Measurements from ENCODE around the gene HIVEP2. TPM values are rescaled to one million over a fixed set of nuclear protein-coding genes. Genes with fewer than 3 reads are reported as not detected.

The HIVEP2 gene
- total and polyA plus RNA-seq, 2 donors (not counting 3 experiments of a cell fraction or from before 2014, with no cell fraction given) = 1.3 to 4.7 TPM

GRCh38 chr6:142870787-142871415 is 74.1 kb downstream of the HIVEP2 start:
- no peak overlapping the region for H3K27ac ChIP-seq (ENCODE audit: insufficient read depth, low read depth, low read length)
- H3K36me3 ChIP-seq (ENCODE audit: control insufficient read depth in 2 of 2, extremely low read depth in 1 of 2, insufficient read depth in 2 of 2, low read length in 2 of 2) = no peaks in the 10 kb centered on the region
- BruUV-seq (replicated peaks) = no TSS peak
- intact Hi-C loops (cut with micrococcal nuclease) (loop anchor here (5.0 kb wide), 1 partner anchor 124 kb away; no protein-coding TSS in a partner anchor), dilution Hi-C loops (cut with MboI; ENCODE audit: extremely low pct_ligation_motif_present, low sequenced_read_pairs) (no loop called here)
- peaks cover 2% of the 10 kb centered on the region for H3K9me1 ChIP-seq (replicated peaks; ENCODE audit: control insufficient read depth, extremely low read depth, insufficient read depth, low read length)
- TF ChIP-seq, protein P1, sequence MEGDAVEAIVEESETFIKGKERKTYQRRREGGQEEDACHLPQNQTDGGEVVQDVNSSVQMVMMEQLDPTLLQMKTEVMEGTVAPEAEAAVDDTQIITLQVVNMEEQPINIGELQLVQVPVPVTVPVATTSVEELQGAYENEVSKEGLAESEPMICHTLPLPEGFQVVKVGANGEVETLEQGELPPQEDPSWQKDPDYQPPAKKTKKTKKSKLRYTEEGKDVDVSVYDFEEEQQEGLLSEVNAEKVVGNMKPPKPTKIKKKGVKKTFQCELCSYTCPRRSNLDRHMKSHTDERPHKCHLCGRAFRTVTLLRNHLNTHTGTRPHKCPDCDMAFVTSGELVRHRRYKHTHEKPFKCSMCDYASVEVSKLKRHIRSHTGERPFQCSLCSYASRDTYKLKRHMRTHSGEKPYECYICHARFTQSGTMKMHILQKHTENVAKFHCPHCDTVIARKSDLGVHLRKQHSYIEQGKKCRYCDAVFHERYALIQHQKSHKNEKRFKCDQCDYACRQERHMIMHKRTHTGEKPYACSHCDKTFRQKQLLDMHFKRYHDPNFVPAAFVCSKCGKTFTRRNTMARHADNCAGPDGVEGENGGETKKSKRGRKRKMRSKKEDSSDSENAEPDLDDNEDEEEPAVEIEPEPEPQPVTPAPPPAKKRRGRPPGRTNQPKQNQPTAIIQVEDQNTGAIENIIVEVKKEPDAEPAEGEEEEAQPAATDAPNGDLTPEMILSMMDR (IDR thresholded peaks at IDR 0.05; ENCODE audit: extremely low read depth in 1 of 2, insufficient read depth in 1 of 2, low read depth in 1 of 2, low read length in 2 of 2) = no peak
- TF ChIP-seq MAX (IDR thresholded peaks at IDR 0.05; ENCODE audit: insufficient read depth, insufficient read length) (no peak), POLR2A (IDR thresholded peaks at IDR 0.05; ENCODE audit: low read depth, low read length) (no peak), MYC (IDR thresholded peaks at IDR 0.05; ENCODE audit: low read depth, low read length) (no peak), GATA2 (IDR thresholded peaks at IDR 0.05; ENCODE audit: insufficient read depth, insufficient read length, low read depth, low read length) (no peak), FOS (IDR thresholded peaks at IDR 0.05; ENCODE audit: borderline replicate concordance, insufficient read depth, low read length) (no peak), JUN (IDR thresholded peaks at IDR 0.05; ENCODE audit: borderline replicate concordance, insufficient read depth, insufficient read length, low read depth) (no peak), EZH2 (IDR thresholded peaks at IDR 0.05; ENCODE audit: borderline replicate concordance, low read depth, low read length, severe bottlenecking) (no peak), POLR2AphosphoS5 (IDR thresholded peaks at IDR 0.05; ENCODE audit: insufficient read depth, low read depth, low read length) (no peak)
- no peaks in the 10 kb centered on the region for H3K27me3 ChIP-seq (ENCODE audit: control insufficient read depth in 2 of 2, insufficient read depth in 2 of 2, low read length in 2 of 2)
- DNase-seq (ENCODE audit: low read depth, low spot score) = no peak
- H4K20me1 ChIP-seq (replicated peaks; ENCODE audit: control insufficient read depth, extremely low read depth, insufficient read depth, low read length) = no peaks in the 10 kb centered on the region
- H3K4me1 ChIP-seq (ENCODE audit: control insufficient read depth, extremely low read depth, insufficient read depth, low read length) = peaks cover 41% of the 10 kb centered on the region
- no peak overlapping the region for H2AFZ ChIP-seq (ENCODE audit: low read depth, low read length)
- H3K79me2 ChIP-seq (ENCODE audit: control insufficient read depth, insufficient read depth, low read length) = no peaks in the 10 kb centered on the region
- POLR2A ChIA-PET = no interaction called here
- no peak overlapping the region for H3K4me3 ChIP-seq (replicated peaks in 1 of 3; ENCODE audit: insufficient read depth in 1 of 3, low read depth in 1 of 3, low read length in 3 of 3)
- H3K4me2 ChIP-seq (ENCODE audit: insufficient read depth, low read length) = no peak overlapping the region
- CTCF ChIA-PET = interaction anchor here (1.2 kb wide), 1 partner anchor 76 kb away, joined by 3 read pairs; no protein-coding TSS in a partner anchor
- H3K9ac ChIP-seq (replicated peaks; ENCODE audit: extremely low read depth, insufficient read depth, low read length) = no peak overlapping the region
- H3K9me3 ChIP-seq (replicated peaks; ENCODE audit: control insufficient read depth, insufficient read depth, low read length) = no peaks in the 10 kb centered on the region
- FAIRE-seq = no peak
